ENCODE measurements around the gene WDR55. TPM values are rescaled to one million over a fixed set of nuclear protein-coding genes. Genes with fewer than 3 reads are reported as not detected.

The WDR55 gene
- total and polyA plus RNA-seq, 10 of the 15 experiments (the other 5 are each of a cell fraction or from before 2014, with no cell fraction given) = 3.4 to 27.8 (median 20.3) TPM

GRCh38 chr5:140639148-140639981 is 25.3 kb upstream of the WDR55 start, which contains the start of gene TMCO6 (continued):
- TF ChIP-seq IRF3 (IDR thresholded peaks at IDR 0.05) (no peak), SUPT20H (IDR thresholded peaks at IDR 0.05; ENCODE audit: borderline replicate concordance, control insufficient read depth, low read depth, low read length) (no peak), BCL3 (IDR thresholded peaks at IDR 0.05; ENCODE audit: borderline replicate concordance, insufficient read depth, low read depth, low read length, poor library complexity, severe bottlenecking) (no peak), E2F4 (IDR thresholded peaks at IDR 0.05; ENCODE audit: low read depth, low read length) (peak; percentile 59; the same call in 1 of the 2 replicates), EZH2 (IDR thresholded peaks at IDR 0.05; ENCODE audit: borderline replicate concordance, control insufficient read depth, low read depth, low read length) (no peak), HDAC2 (IDR thresholded peaks at IDR 0.05) (no peak), NR2C2 (IDR thresholded peaks at IDR 0.05; ENCODE audit: borderline replicate concordance, control insufficient read depth, insufficient read length, low read depth) (no peak), MYC (IDR thresholded peaks at IDR 0.05; ENCODE audit: insufficient read depth, insufficient read length, insufficient replicate concordance, low read length, severe bottlenecking) (no peak), CBX3 (IDR thresholded peaks at IDR 0.05; ENCODE audit: borderline replicate concordance, low read depth) (no peak), WRNIP1 (IDR thresholded peaks at IDR 0.05; ENCODE audit: borderline replicate concordance, low read depth, low read length) (no peak), SMARCA5 (IDR thresholded peaks at IDR 0.05) (no peak; the same call in 1 of the 2 replicates), POU2F2 (IDR thresholded peaks at IDR 0.05; ENCODE audit: borderline replicate concordance, low read depth, low read length) (no peak), PML (IDR thresholded peaks at IDR 0.05; ENCODE audit: low read length) (no peak), HCFC1 (IDR thresholded peaks at IDR 0.05; ENCODE audit: low read length) (no peak), MXI1 (IDR thresholded peaks at IDR 0.05; ENCODE audit: low read depth, low read length) (peak; percentile 67), CHD4 (IDR thresholded peaks at IDR 0.05) (no peak), SP1 (IDR thresholded peaks at IDR 0.05; ENCODE audit: low read depth, low read length) (no peak), RELB (IDR thresholded peaks at IDR 0.05; ENCODE audit: low read depth) (no peak), ELK1 (IDR thresholded peaks at IDR 0.05; ENCODE audit: low read depth, low read length) (0 out of 2 replicates have a peak, but pooled peaks have one; percentile 5), E2F8 (IDR thresholded peaks at IDR 0.05; ENCODE audit: low read depth, partially characterized antibody) (no peak)

All from GM12878 (cell line).